ENCODE measurements around the gene ARID3B. TPM values are rescaled to one million over a fixed set of nuclear protein-coding genes. Genes with fewer than 3 reads are reported as not detected.

The ARID3B gene
- total and polyA plus RNA-seq, 2 of the 13 experiments (the other 11 are each of a cell fraction or from before 2014, with no cell fraction given), result 5.3 to 12.8 TPM

GRCh38 chr15:74497584-74497983 is 43.4 kb upstream of the ARID3B start (continued):
- TF ChIP-seq ZNF318 (CRISPR knock-in tag; IDR thresholded peaks at IDR 0.05) (no peak), ZMYM3 (CRISPR knock-in tag; IDR thresholded peaks at IDR 0.05) (no peak), ZNF230 (CRISPR knock-in tag; IDR thresholded peaks at IDR 0.05) (no peak), HES4 (CRISPR knock-in tag; IDR thresholded peaks at IDR 0.05; ENCODE audit: borderline replicate concordance) (no peak), ATAD3A (CRISPR knock-in tag; IDR thresholded peaks at IDR 0.05) (no peak), PAXIP1 (CRISPR knock-in tag; conservative IDR thresholded peaks at IDR 0.05) (no peak), MYC (CRISPR knock-in tag; IDR thresholded peaks at IDR 0.05; ENCODE audit: borderline replicate concordance) (no peak), KDM2A (CRISPR knock-in tag; IDR thresholded peaks at IDR 0.05; ENCODE audit: borderline replicate concordance, low read depth) (no peak)

Measured in HepG2 (cell line).